ENCODE data around the gene MLLT1. TPM values are rescaled to one million over a fixed set of nuclear protein-coding genes. Genes with fewer than 3 reads are reported as not detected.
"Not testable (repeated sequence)": the region's sequence is repeated elsewhere in the genome, so short reads cannot be mapped to it uniquely, and the experiment has no call there.

Gene MLLT1, protein sequence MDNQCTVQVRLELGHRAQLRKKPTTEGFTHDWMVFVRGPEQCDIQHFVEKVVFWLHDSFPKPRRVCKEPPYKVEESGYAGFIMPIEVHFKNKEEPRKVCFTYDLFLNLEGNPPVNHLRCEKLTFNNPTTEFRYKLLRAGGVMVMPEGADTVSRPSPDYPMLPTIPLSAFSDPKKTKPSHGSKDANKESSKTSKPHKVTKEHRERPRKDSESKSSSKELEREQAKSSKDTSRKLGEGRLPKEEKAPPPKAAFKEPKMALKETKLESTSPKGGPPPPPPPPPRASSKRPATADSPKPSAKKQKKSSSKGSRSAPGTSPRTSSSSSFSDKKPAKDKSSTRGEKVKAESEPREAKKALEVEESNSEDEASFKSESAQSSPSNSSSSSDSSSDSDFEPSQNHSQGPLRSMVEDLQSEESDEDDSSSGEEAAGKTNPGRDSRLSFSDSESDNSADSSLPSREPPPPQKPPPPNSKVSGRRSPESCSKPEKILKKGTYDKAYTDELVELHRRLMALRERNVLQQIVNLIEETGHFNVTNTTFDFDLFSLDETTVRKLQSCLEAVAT
- 7.5 TPM for total RNA-seq

DNA sequence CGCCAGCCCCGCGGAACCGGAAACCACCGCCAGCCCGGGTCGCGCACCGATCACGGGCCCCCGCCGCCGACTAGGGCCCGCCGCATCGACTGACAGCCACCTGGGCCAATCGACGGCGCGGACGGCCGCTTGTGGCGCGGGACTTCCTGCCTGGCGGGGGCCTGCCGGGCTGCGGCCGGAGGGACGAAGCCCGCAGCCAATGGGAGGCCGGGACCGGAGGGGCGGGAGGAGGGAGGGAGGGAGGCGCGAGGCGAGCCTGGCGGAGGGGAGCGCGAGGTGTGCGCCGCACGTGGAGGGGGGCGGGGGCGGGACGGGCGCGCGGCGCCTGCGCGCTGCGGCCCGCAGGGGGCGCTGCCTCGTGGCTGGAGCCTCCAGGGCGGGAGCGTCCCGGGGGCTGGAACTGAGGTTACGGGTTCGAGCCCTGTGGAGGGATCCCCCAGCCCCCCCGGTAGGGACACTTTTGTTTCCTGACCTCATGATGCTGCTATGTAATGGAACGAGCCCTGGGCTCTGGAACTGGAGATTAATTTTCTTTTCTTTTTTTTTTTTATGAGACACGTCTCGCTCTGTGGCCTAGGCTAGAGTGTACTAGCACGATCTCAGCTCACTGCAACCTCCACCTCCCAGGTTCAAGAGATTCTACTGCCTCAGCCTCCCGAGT lies at the start of gene MLLT1:
TSS of gene MLLT1 (minus strand) at position 45 of the 661 bp plus-strand sequence. CDS start 191 bp downstream, outside the sequence.
- peak; percentile 98 for DNase-seq

DNA sequence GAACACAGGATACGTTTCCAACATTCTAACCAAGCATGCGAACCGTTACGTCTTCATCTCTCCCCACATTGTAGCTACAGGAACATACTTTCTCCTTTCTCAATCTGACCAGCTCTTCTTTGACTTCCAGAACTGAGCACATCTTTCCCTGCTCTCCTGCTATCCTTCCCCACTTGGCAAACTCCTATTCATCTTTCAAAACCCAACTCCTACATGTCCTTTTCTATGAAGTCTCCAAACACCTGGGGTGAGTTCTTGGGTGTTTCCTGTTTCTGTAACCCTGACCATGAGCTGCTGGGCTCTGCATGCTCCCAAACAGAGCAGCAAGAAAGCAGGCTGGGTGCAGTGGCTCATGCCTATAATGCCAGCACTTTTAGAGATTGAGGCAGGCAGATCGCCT lies 47.0 kb upstream of the MLLT1 start:
- DNase-seq, result no peak

DNA sequence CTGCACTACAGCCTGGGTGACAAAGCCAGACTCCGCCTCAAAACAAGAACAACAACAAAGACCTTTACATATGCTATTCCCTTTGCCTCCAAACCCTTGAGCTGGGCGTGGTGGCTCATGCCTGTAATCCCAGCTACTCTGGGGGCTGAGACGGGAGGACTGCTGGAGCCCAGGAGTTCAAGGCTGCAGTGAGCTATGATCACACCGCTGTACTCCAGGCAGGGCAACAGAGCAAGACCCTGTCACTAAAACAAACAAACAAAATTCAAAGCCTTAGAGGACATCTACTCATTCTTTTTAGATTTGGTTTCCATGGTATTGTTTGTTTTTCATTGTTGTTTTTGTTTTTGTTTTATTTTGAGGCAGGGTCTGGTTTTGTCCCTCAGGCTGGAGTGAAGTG lies 45.8 kb upstream of the MLLT1 start:
- DNase-seq, result no peak

DNA sequence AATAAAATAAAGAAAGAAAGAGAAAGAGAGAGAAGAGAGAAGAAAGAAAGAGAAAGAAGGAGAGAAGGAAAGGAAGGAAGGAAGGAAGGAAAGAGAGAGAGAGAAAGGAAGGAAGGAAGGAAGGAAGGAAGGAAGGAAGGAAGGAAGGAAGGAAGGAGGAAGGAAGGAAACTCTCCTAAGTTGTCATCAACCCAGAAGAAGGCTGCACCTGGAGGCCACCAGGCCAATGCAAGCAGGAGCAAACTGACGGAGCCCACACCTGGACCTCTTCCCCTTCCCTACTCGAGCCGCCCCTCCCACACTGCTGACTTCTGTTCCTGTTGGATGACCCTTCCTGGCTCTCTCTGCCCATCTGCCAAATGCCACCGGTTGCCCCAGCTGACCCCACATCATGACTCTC lies 45.0 kb upstream of the MLLT1 start:
- no peak for DNase-seq

DNA sequence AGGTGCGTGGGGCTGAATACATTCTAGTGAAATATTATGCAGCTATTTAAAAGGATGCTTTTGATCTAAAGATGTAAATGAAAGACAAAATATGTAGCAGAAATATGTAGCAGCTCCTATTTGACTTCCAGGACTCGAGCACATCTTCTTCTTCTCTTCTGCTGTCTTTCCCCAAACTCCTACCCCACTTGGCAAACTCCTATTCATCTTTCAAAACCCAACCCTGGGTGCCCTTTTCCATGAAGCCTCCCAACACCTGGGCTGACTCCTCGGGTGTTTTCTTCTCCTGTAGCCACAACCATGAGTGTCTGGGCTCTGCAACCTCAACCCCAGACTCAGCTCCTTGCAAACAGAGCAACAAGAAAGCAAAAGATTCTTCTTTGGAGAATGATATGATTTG lies 42.5 kb upstream of the MLLT1 start:
- DNase-seq, result no peak

DNA sequence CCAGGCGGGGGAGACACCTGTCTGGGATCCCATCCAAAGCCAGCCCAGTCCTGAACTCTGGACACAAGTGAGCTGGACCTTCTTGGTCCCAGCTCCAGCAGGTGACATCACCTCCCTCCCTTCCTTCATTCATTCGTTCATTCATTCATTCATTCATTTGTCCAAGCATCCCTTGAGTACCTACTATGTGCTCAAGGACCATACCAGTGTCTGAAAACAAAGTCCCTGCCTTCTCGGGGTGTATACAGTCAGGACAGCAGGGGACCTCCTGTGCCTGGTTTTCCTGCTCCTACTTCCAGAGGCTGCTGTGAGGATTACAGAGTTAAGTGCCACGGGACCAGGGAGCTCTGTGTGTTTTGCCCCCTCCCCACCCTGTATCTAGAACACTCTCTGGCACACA lies 39.6 kb upstream of the MLLT1 start:
- DNase-seq, result no peak

DNA sequence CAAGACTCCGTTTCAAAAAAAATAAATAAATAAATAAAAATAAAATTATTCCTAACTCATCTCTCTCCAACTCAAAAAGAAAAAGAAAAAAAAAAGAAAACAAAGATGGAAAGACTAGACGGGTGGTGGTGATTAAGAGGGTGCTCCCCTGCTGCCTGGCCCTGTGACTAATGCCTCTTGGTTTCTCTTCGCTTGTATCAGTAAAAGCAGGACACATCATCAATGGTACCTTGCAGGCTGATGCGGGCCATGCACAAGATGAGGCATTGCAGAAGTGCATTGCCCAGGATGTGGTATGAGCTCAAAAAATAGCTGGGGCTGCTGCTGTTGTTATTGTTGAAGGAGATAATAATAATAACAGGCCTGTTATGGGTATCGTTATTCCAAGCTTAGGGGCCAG lies 39.0 kb upstream of the MLLT1 start:
- DNase-seq, result no peak

DNA sequence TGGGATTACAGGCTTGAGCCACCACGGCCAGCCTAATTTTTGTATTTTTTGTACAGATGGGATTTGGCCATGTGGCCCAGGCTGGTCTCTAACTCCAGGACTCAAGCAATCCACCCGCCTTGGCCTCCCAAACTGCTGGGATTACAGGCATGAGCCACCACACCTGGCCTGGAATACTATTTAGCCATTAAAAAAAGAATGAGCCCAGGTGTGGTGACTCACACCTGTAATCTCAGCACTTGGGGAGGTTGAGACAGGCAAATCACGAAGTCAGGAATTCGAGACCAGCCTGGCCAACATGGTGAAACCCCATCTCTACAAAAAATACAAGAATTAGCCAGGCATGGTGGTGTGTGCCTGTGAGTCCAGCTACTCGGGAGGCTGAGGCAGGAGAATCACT lies 35.9 kb upstream of the MLLT1 start:
- not testable (repeated sequence) for DNase-seq

DNA sequence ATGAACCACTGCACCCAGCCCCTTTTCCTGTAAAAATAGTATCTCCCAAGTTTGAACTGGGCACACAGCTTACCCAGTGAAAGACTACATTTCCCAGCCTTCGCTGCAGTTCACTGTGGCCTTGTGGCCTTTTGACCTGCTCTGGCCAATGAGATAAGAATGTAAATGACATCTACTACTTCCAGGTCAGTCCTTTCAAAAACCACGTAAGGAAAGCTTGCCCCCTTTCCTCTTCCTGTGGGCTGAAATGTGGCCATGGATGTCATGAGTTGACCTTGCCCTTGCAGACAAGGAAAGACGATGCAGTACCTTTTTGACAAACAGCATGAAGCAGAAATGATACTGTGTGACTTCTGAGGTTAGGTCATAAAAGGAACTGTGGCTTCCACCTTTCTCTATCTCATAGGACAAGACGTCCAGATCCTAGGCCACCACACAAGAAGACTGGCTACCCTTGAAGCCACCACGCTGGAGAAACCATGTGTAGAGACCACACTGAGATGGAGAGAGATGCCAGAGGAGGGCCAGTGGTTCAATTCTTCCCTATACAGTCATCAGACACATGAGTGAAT lies 33.7 kb upstream of the MLLT1 start:
- no peak for DNase-seq

DNA sequence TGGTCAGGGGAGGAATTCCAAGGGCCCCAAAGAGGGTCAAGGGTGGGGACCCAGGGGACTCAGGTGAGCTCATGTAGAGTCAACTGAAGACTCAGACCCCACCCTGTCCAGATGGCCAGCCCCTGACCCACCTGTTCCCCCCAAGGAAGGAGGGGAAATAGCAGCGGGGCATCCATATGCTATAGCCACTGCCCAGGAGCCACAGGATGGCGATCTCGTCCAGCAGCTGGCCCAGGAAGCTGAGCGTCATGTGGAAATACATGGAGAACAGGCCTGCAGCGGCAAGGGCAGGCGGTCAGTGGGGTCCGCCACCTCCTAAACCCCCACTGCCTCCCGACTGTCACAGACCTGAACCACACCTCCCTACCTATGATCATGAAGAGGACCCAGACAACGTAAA lies 32.2 kb upstream of the MLLT1 start:
- no peak for DNase-seq

DNA sequence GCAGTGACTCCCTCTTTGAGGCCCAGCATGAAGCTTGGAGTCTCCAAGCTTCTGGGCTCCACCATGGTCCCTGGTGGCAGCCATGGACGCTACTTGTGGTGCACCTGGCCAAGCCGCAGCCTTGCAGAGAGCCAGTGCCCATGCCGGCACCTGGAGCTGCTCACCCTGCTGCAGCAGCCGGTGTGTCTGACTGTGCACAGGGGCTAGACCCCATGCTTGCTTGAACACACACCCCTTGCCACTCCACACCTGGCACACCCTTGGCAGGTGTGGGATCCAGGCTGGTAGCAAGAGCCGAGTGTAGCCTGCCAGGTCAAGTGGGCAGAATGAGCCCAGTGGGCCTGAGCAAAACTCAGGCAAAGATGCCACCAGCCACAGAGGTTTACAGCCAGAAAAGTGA lies 18.6 kb upstream of the MLLT1 start:
- DNase-seq, result no peak

DNA sequence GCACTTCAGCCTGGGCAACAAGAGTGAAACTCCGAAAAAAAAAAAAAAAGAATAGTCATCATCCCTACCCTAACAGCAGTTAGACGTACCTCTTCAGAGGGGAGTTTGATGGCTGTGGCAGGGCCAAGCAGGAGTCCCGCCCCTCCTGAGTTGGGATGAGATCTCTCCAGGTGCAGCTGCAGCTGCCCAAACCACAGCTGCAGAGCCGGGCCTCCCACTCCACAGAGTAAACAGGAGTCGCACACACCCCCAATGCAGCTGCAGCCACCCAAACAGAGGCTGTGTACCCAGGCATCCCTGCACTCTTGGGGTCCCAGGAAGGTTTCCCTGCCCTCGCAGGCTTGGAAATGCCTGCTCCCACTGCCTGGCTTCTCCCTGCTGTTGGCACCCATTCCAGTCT lies 17.4 kb upstream of the MLLT1 start:
- DNase-seq, result no peak

DNA sequence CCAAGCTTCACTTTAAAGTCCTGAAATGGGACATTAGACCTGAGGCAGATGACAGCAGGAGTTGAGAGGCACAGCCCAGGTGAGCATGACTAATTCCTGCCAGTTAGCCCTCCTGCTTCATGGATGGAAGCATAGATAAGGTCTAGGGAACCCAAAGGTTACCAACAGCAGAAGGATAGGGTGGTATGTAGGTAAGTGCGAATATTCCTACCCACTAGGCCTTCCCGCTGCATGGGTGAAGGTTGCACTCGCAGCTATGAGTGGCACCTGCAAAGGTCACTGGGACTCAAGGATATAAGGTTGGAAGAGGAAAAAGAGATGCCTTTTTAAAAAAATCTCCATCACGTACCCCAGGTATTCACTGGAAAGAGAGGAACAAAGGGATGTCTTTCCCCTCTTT lies 12.2 kb upstream of the MLLT1 start:
- DNase-seq, result no peak

DNA sequence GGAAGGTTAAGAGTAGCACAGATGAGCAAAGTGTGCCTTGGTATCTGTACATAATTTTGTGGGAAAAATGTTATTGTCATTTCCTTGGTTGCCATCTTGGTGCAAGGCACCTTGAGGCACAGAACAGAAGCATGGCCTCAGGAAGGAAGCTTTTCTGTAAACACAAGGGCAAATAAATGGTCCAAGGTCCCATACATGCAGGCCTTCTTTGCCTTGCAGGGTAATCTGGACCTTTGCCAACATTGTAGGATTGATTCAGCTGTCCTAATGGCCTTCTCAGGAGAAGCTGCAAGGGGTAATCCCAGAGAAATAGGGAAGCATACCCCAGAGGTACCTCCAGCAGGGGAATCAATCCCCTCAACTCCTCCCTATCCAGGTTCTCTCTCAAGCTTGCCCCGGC lies 9.0 kb upstream of the MLLT1 start:
- DNase-seq, result no peak

DNA sequence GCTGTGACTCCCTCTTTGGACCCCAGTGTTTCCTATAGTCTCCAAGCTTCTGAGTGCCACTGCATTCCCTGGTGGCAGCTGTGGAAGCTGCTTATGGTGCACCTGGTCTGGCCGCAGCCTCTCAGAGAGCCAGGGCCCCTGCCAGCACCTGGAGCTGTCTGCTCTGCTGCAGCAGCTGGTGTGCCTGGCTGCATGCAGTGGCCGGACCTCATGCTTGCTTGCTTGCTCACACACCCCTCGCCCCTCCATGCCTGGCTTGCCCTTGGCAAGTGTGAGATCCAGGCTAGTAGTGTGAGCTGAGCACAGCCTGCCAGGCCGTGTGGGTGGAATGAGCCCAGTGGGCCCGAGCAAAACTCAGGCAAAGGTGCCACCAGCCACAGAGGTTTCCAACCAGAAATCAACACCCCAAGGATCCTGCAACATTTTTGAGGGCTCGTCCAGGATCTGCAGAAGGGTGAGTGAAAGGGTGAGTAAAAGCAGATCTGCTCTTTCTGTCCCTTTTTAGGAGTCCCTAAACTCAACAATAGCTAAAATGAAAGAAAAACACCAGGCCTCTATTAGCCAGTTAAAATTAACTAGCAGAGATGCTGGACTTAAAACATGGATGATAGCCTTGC lies 7.6 kb upstream of the MLLT1 start:
- no peak for DNase-seq

DNA sequence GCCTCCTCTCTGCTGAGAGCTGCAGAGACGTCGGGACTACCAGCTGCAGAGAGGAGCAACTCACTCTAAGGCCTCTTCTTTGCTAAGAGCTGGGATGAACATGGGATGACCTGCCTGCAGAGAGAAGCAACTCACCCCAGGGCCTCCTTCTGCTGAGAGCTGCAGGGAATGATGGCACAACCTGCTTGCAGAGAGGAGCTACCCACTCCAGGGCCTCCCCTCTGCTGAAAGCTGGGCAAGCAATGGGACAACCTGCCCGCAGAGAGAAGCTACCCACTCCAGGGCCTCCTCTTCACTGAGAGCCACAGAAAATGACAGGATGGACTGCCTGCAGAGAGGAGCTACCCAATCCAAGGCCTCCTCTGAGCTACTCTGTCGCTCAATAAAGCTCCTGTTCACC lies 6.9 kb upstream of the MLLT1 start:
- no peak for DNase-seq

DNA sequence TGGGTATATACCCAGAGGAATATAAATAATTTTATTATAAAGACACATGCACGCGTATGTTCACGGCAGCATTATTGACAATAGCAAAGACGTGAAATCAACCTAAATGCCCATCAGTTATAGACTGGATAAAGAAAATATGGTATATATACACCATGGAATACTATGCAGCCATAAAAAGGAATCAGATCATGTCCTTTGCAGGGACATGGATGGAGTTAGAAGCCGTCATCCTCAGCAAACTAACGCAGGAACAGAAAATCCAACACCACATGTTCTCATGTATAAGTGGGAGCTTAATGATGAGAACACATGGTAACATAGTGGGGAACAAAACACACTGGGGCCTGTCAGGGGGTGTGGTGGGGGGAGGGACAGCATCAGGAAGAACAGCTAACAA lies 2.6 kb upstream of the MLLT1 start:
- DNase-seq, result not testable (repeated sequence)

DNA sequence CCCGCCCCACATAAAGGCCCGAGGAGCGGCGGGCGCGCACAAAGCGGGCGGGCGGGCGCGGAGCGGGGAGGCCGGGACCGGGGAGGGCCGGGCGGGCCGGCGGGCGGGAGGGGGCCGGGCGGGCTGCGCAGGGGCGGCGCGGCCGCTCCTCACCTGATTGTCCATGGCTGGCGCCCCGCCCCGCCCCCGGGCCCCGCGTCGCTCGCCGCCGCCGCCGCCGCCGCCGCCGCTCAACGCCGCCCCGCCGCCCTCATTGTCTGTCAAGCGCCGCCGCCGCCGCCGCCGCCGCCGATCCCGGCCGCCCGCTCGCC lies 200 bp downstream of the MLLT1 start:
- no peak for DNase-seq

DNA sequence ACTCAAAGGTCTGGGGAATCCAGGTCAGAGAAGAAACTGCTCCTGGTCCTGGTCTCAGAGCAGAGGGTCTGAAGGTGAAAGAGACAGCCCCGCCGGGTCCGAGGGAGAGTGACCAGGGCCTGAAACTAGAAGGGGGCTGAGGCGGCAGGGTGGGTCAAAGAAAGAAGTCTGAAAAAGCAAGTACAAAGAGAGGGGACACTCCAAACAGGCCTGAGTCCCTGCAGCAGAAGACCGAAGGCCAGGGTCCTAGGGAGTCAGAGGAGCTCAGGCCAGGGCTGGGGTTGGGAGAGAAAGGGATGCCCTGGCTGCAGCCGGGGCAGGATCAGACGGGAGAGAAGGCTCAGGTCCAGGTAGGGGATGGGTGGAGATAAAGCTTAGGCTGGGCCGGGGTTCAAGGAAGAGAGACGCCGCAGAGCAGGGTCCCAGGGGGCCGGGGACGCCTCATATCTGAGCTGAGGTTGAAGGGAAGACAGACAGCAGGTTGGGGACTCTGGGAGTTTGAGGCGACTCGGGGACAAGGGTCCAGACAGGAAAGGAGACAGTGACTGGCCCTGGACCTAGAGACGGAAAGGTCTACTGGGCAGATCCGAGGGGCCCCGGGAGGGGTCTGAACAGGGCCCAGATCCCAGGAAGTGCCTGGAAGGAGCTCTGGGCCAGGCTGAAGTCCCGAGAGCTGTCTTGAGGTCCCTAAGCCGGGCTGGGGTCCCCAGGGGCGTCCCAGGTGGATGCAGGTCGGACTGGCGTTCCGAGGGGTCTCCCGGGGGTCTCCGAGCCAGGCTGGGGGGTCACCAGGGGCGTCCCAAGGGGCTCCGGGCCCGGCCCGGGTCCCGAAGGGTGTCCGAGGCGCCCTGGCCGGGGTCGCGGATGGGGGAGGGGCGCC lies 795 bp downstream of the MLLT1 start:
- no peak for DNase-seq

DNA sequence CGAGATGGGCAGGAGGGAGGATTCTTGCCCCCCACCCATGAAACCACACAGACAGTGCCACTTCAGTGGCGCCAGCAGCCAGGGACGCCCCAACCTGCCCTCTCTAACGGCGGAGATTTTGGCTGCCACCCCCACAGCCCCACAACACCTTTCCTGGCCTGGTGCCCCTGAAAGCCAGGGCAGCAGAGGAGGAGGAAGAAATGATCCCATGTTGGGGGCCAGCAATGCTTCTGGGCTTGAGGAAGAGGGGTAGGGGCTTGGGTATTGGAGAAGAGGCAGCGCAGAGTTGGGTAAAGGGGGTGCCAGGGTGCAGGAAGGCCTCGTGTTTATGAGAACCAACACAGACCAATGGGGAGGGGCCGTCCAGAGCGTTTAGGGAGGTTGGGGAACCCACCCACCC lies 1.7 kb downstream of the MLLT1 start:
- DNase-seq, result no peak

DNA sequence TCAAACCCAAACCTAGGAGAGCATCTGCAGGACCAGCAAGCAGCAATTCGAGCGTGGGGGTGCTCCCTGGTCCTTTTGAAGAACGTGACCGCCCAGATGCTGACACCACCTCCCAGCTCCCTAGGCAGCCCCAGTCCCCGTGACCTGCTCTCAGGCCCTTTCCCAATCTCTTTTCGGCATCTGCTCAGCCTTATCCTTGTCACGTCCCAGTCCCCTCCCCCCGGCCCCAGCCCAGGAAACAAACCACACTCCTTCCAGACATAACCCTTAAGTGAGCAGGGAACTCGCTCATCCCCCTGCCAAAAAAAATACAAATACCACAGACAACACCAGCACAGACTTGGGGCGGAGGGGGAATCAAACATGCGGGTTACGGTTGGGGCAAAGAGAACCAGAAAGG lies 3.3 kb downstream of the MLLT1 start:
- no peak for DNase-seq

DNA sequence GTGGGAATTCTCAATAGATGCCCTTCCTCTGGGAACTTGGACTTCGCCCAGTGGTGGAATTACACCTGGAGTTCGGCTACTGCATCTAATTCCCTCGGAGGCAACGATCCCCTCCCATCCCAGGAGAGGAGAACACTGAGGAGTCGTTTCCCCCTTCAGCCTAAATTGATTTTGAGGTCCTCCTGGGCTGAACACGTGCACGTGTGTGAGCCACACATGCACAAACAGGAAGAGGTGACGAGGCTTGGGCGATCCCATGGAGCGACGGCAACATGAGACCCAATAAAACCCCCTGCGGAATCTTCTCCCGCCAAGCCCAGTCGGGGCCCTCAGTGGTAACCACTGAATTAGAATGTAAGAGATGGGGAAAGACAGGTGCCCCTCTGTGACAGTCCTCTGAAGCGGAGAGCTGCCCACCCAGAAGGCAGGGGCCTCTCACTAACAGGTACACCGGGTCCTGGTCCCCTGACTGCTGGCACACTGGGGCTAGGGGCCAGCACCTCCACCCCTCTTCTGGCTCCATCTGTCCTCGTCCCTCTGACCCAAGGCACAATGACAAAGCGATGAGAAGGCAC lies 4.5 kb downstream of the MLLT1 start:
- no peak for DNase-seq

Data from tongue (tissue), 2 donors.